ENCODE data around the gene COL20A1.
"Not testable (repeated sequence)": the region's sequence is repeated elsewhere in the genome, so short reads cannot be mapped to it uniquely, and the experiment has no call there.

- not testable (repeated sequence) for TF ChIP-seq CTCF, POLR2A (IDR thresholded peaks at IDR 0.05)
Measured at GRCh38 chr20:63251350-63251749, 41.6 kb upstream of the COL20A1 start.
